Caco-2 (cell line): Measurements from ENCODE around the gene UCN. TPM values are rescaled to one million over a fixed set of nuclear protein-coding genes. Genes with fewer than 3 reads are reported as not detected.

Experiments used
- BruUV-seq: library from RNA; stranded (reverse); fragments of 400-500 nt; replicated peaks from 2 replicates; lab custom pipeline; 2021; lab: Mats Ljungman, UMichigan
- CTCF ChIA-PET: fragments of 300-600 bp; sonication (Branson Sonifier 250); formaldehyde crosslinking; loops from one replicate; lab custom pipeline; 2022; ENCODE audit warnings: antibody characterized with exemption; lab: Charles Lee
- POLR2A ChIA-PET: fragments of 300-600 bp; sonication (Branson Sonifier 250); formaldehyde crosslinking; loops from one replicate; lab custom pipeline; 2022; ENCODE audit warnings: antibody characterized with exemption; lab: Charles Lee
- DNase-seq, 2 experiments: peaks; one replicate each; pipeline versions ENCODE4 v3.0.0 to v3.0.0-alpha.2; 2020 to 2022
- H3K27me3 ChIP-seq: replicated peaks from 2 replicates; pipeline ENCODE4 v1.6.0; 2011; ENCODE audit warnings: low read length; ENCODE audit not compliant: control insufficient read depth, insufficient read depth
- H3K36me3 ChIP-seq: 2 replicates; pipeline ENCODE4 v1.5.1; 2011; ENCODE audit warnings: low read length; ENCODE audit not compliant: control insufficient read depth, insufficient read depth
- H3K4me1 ChIP-seq: fragments of 250-450 bp; sonication (Bioruptor Pico); 2 replicates; pipeline ENCODE4 v1.5.1; 2020; ENCODE audit warnings: mild to moderate bottlenecking
- H3K4me3 ChIP-seq: 2 replicates; pipeline ENCODE4 v1.5.1; 2011; ENCODE audit warnings: low read depth, mild to moderate bottlenecking, control low read depth, low read length
- H3K9me3 ChIP-seq: fragments of 250-450 bp; sonication (Bioruptor Pico); 2 replicates; pipeline ENCODE4 v1.5.1; 2020; ENCODE audit warnings: mild to moderate bottlenecking, moderate library complexity
- H3K27ac Mint-ChIP-seq: one replicate; pipeline ENCODE4 v1.8.0; 2022; ENCODE audit warnings: mixed read lengths; ENCODE audit not compliant: unreplicated experiment
- H3K27me3 Mint-ChIP-seq: one replicate; pipeline ENCODE4 v1.8.0; 2022; ENCODE audit warnings: mixed read lengths; ENCODE audit not compliant: insufficient read depth, unreplicated experiment
- H3K36me3 Mint-ChIP-seq: one replicate; pipeline ENCODE4 v1.8.0; 2022; ENCODE audit warnings: mild to moderate bottlenecking, mixed read lengths; ENCODE audit not compliant: insufficient read depth, unreplicated experiment
- H3K4me1 Mint-ChIP-seq: one replicate; pipeline ENCODE4 v1.8.0; 2022; ENCODE audit warnings: low read depth, mixed read lengths; ENCODE audit not compliant: unreplicated experiment
- H3K4me3 Mint-ChIP-seq: one replicate; pipeline ENCODE4 v1.8.0; 2022; ENCODE audit warnings: mild to moderate bottlenecking, moderate library complexity, mixed read lengths; ENCODE audit not compliant: unreplicated experiment
- H3K9me3 Mint-ChIP-seq: one replicate; pipeline ENCODE4 v1.8.0; 2022; ENCODE audit warnings: mixed read lengths; ENCODE audit not compliant: unreplicated experiment
- intact Hi-C: fragments of 100-400 bp; cut with micrococcal nuclease; formaldehyde crosslinking; loops from one replicate; pipeline ENCODE4 v1.10.0; 2022; ENCODE audit not compliant: unreplicated experiment
- total RNA-seq: library from RNA; stranded (reverse); gene quantifications from 2 replicates; pipeline ENCODE4 v1.2.3, GENCODE V29; 2022
- TF ChIP-seq, protein P1 (sequence below), 2 experiments: fragments of 200-600 bp in 1 of 2; IDR thresholded peaks; 1 replicate in 1 of 2; 2 replicates in 1 of 2; pipeline versions ENCODE4 v1.5.1 to v1.8.0; 2011 to 2022; ENCODE audit warnings: antibody characterized with exemption in 1 of 2, control low read depth in 1 of 2, inconsistent platforms in 1 of 2, low read depth in 1 of 2, low read length in 1 of 2, mild to moderate bottlenecking in 1 of 2, moderate library complexity in 1 of 2; ENCODE audit not compliant: insufficient read depth in 1 of 2, severe bottlenecking in 1 of 2, unreplicated experiment in 1 of 2

UCN gene
- total RNA-seq, 1 experiment from 2014 or later, result not detected

DNA sequence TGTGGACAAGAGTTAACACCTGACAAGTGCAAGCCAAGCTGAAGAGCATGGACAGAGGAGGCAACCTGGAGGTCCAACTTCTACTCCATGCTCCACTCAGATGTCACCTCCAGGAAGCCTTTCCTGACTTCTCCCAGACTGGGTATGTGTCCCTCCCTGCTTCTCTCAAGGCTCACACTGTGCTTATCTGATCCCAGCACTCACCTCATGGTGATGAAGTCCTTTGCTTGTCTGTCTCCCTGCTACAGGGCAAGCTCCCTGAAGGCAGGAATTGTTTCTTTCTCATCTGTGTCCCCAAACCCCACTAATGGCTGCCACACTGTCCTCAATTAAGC lies 42.7 kb downstream of the UCN start:
- ChIA-PET POLR2A (no interaction called here), CTCF (interaction anchor here (0.5 to 3.8 kb wide), 9 partner anchors 8 to 306 kb away, joined by 3 to 20 read pairs (median 5); partner anchors contain the start of gene ABHD1)
- peaks cover 18% of the 10 kb centered on the region for H3K4me1 ChIP-seq
- intact Hi-C loops, result loop anchor here (1.0 kb wide), 3 partner anchors 15 to 38 kb away; no protein-coding TSS in a partner anchor
- BruUV-seq, result no TSS peak
- peak overlapping the region; percentile 74 for H3K4me3 Mint-ChIP-seq
- H3K36me3 Mint-ChIP-seq, result no peaks in the 10 kb centered on the region
- TF ChIP-seq, protein P1, sequence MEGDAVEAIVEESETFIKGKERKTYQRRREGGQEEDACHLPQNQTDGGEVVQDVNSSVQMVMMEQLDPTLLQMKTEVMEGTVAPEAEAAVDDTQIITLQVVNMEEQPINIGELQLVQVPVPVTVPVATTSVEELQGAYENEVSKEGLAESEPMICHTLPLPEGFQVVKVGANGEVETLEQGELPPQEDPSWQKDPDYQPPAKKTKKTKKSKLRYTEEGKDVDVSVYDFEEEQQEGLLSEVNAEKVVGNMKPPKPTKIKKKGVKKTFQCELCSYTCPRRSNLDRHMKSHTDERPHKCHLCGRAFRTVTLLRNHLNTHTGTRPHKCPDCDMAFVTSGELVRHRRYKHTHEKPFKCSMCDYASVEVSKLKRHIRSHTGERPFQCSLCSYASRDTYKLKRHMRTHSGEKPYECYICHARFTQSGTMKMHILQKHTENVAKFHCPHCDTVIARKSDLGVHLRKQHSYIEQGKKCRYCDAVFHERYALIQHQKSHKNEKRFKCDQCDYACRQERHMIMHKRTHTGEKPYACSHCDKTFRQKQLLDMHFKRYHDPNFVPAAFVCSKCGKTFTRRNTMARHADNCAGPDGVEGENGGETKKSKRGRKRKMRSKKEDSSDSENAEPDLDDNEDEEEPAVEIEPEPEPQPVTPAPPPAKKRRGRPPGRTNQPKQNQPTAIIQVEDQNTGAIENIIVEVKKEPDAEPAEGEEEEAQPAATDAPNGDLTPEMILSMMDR (IDR thresholded peaks at IDR 0.05; ENCODE audit: insufficient read depth in 1 of 2, low read depth in 1 of 2, low read length in 1 of 2, severe bottlenecking in 1 of 2, unreplicated experiment in 1 of 2), result no peak
- H3K27ac Mint-ChIP-seq, result no peak overlapping the region
- H3K27me3 ChIP-seq, result peaks cover 6% of the 10 kb centered on the region; the same call in 1 of the 2 replicates
- H3K9me3 ChIP-seq, result no peaks in the 10 kb centered on the region
- peaks cover 24% of the 10 kb centered on the region for H3K27me3 Mint-ChIP-seq
- no peak overlapping the region for H3K4me3 ChIP-seq
- H3K9me3 Mint-ChIP-seq, result no peaks in the 10 kb centered on the region
- no peaks in the 10 kb centered on the region for H3K36me3 ChIP-seq
- H3K4me1 Mint-ChIP-seq, result peaks cover 13% of the 10 kb centered on the region
- no peak for DNase-seq

DNA sequence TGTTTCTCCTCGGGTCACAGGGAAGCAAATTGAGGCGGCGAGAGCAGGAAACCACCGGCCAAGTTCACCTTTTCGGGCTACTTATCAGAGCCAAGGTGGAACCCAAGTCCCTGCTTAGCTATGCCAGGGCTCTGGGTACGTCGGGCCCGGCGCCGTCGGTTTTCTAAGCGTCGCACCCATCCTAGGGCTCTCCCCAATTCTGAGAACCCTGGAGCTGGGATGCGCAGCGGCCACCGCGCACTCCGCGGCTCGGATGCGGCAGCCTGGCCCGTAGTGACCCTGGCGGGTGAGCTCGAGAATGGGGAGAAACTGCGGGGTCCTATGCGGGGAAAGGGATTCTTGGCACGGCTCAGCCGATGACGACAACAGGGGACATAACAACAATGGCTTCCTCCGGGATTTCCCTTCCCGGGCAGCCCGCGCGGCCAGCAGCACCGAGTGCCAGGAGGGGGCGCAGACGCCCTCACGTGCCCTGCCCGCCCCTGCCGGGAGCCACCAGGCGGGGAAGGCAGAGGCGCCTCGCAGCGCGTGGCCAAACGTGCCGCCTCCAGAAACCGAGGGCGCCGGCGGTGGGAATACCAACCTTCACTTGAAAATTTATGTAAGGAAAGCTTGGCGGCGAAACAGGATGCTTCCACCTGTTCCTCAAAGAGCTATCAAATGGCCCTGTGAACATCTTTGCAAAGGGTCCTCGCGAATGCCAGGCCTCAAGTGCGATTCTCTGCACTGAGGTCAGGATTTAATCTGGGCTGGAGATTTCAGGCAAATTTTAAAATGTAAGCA lies 43.3 kb downstream of the UCN start:
- POLR2A ChIA-PET, result no interaction called here
- no peaks in the 10 kb centered on the region for H3K9me3 Mint-ChIP-seq
- BruUV-seq, result no TSS peak

DNA sequence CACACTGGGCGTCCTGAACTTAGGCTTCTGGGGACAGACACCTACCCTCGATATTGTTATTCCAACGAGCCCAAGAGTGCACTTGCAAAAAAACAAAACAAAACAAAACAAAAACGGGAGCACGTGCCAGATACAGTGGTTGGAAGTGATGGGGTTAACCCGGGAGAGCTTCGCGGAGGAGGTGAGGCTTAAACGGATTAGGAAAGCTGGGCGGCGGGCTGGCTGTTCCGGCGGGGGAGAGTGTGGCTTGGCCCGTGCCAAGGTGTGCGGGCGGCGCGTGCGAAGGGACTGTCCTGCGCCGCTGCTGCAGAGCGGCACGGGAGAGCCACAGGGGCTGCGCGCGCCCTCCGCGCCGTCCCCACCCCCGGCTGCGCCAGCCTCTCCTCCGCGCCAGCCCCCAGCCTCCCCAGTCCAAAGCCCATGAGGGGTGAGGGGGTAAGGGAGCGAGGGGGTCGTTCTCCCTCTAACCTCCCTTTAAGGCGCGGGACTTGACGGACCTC lies 43.9 kb downstream of the UCN start:
- CTCF ChIA-PET, result interaction anchor here (2.0 to 3.8 kb wide), 4 partner anchors 9 to 28 kb away, joined by 4 to 20 read pairs (median 10); no protein-coding TSS in a partner anchor
- Mint-ChIP-seq H3K36me3 (no peaks in the 10 kb centered on the region), H3K4me3 (peak overlapping the region; percentile 74), H3K9me3 (no peaks in the 10 kb centered on the region), H3K4me1 (peaks cover 13% of the 10 kb centered on the region), H3K27ac (no peak overlapping the region), H3K27me3 (peaks cover 27% of the 10 kb centered on the region)
- peak overlapping the region; percentile 50 for H3K4me3 ChIP-seq
- no TSS peak for BruUV-seq
- intact Hi-C loops, result loop anchor here (5.0 kb wide), 1 partner anchor 47 kb away; the partner anchor contains the start of gene CAD
- H3K4me1 ChIP-seq, result peaks cover 18% of the 10 kb centered on the region
- POLR2A ChIA-PET, result no interaction called here
- H3K27me3 ChIP-seq, result peaks cover 6% of the 10 kb centered on the region; the same call in 1 of the 2 replicates
- TF ChIP-seq, protein P1 (IDR thresholded peaks at IDR 0.05; ENCODE audit: insufficient read depth in 1 of 2, low read depth in 1 of 2, low read length in 1 of 2, severe bottlenecking in 1 of 2, unreplicated experiment in 1 of 2), result no peak
- peak in 1 of 2 experiments; percentile 44 for DNase-seq
- no peaks in the 10 kb centered on the region for H3K36me3 ChIP-seq
- H3K9me3 ChIP-seq, result no peaks in the 10 kb centered on the region

More for the DNA sequence above, 43.3 kb downstream of the UCN start:
- peak; percentile 80 to 92 for DNase-seq
- CTCF ChIA-PET, result interaction anchor here (0.5 to 3.8 kb wide), 9 partner anchors 9 to 305 kb away, joined by 3 to 20 read pairs (median 5); partner anchors contain the start of gene ABHD1
- Mint-ChIP-seq H3K4me3 (peak overlapping the region; percentile 74), H3K36me3 (no peaks in the 10 kb centered on the region), H3K4me1 (peaks cover 13% of the 10 kb centered on the region), H3K27ac (no peak overlapping the region), H3K27me3 (peaks cover 27% of the 10 kb centered on the region)
- Histone ChIP-seq H3K4me3 (peak overlapping the region; percentile 50), H3K27me3 (peaks cover 6% of the 10 kb centered on the region; the same call in 1 of the 2 replicates), H3K9me3 (no peaks in the 10 kb centered on the region), H3K4me1 (peaks cover 18% of the 10 kb centered on the region), H3K36me3 (no peaks in the 10 kb centered on the region)
- TF ChIP-seq, protein P1 (IDR thresholded peaks at IDR 0.05; ENCODE audit: insufficient read depth in 1 of 2, low read depth in 1 of 2, low read length in 1 of 2, severe bottlenecking in 1 of 2, unreplicated experiment in 1 of 2), result peak; percentile 78 to 88
- intact Hi-C loops, result loop anchor here (1.0 to 5.0 kb wide), 4 partner anchors 15 to 48 kb away; partner anchors contain the start of gene CAD
